Measurements from ENCODE around the gene IL10RA.
"Not testable (repeated sequence)": the region's sequence is repeated elsewhere in the genome, so short reads cannot be mapped to it uniquely, and the experiment has no call there.

Gene IL10RA

DNA sequence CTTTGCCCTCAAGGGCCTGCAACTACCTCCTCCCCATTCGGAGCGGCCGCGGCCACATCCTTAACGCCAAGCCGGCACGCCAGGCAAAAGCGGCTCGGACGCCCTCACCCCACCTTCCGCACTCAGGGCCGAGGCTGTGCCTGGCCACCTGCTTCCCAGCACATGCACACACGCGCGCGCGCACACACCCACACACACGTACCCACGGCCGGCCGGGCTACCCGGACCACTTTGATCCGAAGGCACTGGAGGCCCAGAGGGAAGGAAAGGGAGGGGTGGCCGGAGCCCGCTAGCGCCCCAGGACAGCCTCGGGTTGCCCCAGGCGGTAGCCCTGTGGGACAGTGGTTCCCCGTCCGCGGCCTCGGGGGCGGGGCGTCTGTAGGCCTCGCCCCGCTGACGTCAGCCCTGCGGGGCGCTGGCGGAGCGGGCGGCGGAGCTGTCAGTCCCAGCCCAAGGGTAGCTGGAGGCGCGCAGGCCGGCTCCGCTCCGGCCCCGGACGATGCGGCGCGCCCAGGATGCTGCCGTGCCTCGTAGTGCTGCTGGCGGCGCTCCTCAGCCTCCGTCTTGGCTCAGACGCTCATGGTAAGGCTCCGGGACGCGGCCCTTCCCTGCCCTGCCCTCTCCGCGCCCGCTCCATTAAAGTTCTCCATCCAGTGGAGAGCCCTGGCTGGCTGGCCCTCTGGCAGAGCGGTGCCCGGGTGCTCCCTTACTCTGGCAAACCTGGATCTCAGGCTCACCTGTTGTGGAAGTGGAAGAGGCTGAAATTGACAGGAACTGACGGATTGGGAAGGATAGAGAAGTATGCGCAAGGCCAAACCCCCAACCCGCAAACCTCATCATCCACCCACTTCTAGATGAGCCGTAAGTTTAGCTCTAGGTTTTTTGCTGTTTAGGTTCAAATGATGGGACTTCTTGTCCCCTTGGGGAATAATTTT, at the start of gene IL10RA:
Gene IL10RA, plus strand, starts transcription at position 442 of the 935 bp plus-strand sequence. Its CDS starts 74 bp downstream, at position 516.
- DNase-seq, result peak; percentile 95

- no peak for DNase-seq
Measured at GRCh38 chr11:117936973-117937372, 49.2 kb upstream of the IL10RA start.

- no peak for DNase-seq
Measured at GRCh38 chr11:117940736-117941135, 45.5 kb upstream of the IL10RA start.

- DNase-seq, result no peak
Measured at GRCh38 chr11:117941163-117941707, 45.0 kb upstream of the IL10RA start.

- DNase-seq, result no peak
Measured at GRCh38 chr11:117941976-117942654, 44.1 kb upstream of the IL10RA start.

- no peak for DNase-seq
Measured at GRCh38 chr11:117944554-117944953, 41.6 kb upstream of the IL10RA start.

- DNase-seq, result no peak
Measured at GRCh38 chr11:117945047-117945810, 41.0 kb upstream of the IL10RA start.

DNA sequence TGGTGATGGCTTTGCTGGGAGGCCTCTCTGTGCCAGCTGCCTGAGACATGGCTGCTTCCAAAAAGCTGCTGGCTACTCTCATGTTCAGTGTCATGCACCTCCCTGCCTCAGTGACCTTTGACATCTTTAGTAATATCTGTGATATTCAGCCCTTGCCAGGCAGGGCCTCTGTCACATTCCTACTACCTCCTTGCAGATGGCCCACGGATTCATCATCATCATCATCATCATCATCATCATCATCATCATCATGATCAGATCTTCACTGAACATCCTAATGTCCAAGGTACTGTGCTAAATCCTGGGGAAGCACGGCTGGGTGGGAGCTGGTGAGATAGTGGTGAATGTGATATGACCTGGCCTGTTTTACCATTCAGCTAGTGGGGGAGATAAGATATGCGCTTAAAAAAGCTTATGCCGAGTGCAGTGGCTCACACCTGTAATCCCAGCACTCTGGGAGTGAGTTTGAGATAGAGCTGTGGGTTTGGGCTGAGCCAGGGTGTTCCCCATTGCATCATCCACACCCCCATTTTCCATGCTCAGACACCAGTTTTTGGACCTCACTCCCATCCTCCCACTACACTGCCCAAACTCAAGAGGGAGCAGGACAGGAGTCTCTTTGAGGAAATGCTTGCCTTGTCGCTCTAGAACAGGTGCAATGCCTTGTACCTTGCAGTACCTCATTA, 39.9 kb upstream of the IL10RA start:
- DNase-seq, result no peak

DNA sequence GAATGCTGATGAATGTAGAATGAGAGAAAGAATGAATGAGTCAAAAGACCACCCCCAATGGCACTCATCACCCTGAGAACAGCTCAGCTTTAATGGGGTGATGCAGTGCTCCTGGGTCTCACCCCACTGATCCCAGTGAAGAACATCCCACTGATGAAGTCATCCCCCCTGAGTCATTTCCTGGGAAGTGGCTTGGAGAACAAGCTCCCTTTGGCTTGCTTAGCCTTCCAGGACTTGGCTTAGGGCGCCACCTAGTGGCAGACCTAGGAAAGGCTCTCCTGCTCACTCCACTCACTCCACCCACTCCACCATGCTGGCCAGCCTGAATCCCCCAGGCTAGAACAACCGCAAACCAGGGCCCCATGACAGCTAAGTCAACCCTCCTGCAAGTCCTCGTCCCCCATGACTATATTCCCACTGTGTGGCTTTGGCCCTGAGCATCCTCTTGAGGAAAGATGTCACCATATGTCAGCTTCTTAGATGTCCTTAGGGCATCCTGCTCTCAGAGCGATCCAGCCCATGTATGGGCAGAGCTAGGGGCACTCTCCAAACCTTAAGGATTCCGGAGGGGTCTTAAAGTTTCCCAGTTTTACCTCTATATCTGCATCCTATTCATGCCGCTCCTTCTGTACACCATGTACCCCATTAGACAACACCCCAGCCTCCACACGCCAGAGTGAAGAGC, 39.2 kb upstream of the IL10RA start:
- peak; percentile 92 for DNase-seq

DNA sequence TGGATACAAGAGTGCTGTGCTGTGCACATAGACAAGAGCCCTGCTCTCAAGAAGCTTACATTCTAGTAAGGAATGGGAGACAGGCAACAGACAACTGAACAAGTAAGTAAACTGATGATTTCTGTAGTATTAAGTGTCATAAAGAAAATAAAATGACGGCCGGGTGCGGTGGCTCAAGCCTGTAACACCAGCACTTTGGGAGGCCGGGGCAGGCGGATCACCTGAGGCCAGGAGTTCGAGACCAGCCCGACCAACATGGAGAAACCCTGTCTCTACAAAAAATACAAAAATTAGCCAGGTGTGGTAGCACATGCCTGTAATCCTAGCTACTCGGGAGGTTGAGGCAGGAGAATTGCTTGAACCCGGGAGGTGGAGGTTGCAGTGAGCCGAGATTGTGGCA, 38.4 kb upstream of the IL10RA start:
- DNase-seq, result not testable (repeated sequence)

GRCh38 chr11:117948466-117948865, 37.7 kb upstream of the IL10RA start:
- DNase-seq, result not testable (repeated sequence)

DNA sequence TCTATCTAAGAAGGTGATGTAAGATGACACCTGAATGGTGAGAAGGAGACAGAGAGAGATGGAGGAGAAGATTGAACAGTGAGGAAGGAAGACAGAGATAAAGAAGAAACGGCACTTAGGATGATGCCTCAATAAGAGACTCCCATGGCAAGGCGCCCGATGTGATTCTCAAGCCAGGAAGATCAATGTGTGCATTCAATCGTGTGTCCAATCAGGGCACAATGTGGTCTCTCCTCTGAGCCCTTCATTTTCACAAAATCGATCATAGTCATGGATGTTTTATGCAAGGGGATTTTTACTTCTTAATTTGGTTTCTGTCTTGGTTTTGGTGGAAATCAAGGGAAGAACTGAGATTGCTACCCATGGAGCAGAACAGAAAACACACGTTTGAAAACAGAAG, 37.1 kb upstream of the IL10RA start:
- DNase-seq, result no peak

- DNase-seq, result no peak
Measured at GRCh38 chr11:117950301-117950700, 35.9 kb upstream of the IL10RA start.

DNA sequence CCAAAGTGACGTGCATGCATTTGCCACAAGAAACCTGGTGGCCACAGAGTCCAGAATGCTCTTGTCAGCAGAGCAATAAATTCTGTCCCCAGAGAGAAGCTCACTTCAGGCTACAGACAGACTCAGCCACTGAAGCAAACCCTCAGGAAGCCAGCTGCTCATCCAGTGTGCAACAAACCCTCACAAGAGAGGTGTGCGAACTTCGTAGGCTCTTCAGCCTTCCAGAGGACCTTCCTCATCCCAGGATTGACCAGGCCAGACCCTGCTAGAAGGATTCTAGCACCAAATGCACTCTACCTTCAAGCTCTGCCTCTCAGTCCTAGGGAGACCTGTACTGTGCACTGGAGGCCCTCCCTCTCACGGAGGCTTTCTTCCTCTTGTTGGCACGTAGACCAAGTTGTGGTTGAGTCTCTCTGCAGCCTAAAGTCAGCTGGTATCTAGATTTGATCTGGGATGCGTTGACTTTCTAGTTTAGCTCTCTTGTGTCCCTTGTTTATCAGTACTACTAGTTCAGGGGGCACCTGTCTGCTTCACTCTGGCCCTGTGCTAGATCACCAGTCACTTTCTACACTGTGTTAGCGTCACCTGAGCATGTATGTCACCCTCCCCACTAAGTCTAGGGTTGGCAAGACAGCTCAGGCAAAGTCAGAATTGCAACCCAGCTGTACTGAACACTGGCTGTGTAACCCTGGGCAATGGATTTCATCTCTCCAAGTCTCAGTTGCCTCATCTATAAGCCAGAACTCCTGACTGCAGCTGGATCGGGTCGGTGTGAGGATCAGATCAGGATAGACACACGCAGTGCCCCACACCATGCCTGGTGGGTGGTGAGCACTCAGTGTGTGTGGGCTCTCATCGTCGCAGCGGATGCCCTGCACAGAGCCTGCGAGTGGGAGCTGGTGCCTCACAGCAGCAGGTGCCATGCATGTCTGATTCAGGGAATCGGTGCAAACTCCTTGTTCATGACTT, 34.9 kb upstream of the IL10RA start:
- DNase-seq, result peak; percentile 36

GRCh38 chr11:117953024-117953671, 33.0 kb upstream of the IL10RA start:
- DNase-seq, result no peak

DNA sequence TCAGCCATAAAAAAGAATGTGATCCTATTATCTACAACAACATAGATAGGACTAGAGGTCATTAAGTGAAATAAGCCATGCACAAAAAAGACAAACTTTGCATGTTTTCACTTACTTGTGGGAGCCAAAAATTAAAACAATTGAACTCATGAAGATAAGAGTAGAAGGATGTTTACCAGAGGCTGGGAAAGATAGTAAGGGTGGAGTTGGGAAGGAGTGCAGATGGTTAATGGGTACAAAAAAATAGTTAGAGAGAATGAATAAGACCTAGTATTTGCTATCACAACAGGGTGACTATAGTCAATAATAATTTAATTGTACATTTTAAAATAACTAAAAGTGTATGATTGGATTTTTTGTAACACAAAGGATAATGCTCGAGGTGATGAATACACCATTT, 27.2 kb upstream of the IL10RA start:
- DNase-seq, result no peak

DNA sequence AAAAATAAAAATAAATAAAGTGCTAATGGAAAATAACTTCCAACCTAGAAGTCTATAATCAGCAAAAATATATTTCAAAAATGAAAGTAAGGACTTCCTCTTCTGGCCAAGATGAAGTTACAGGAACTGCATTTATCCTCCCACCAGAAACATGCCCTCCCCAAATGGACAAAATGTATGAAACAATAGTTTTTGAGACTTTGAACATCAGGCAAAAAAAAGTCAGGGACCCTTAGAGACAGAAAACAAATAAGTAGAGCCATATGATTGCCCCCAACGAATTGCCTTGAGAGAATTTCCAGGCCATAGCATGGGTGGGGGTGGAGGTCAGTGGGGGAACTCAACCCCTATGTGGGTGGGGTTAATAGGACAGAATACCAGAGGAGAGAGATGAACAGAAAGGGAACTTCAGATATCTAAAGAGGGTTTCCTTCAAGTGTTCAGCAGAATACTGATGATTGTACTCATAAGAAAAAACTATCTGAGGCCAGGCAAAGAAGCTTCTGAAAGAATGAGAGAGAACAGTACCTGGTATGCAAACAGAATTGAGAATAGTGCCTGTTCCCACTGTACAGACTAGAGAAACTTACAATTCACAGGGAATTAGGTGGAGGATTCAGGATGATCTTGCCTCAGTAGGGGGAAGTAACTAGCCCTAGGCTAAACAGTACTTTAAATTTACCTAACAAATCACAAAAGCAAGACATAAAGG, 26.6 kb upstream of the IL10RA start:
- no peak for DNase-seq

DNA sequence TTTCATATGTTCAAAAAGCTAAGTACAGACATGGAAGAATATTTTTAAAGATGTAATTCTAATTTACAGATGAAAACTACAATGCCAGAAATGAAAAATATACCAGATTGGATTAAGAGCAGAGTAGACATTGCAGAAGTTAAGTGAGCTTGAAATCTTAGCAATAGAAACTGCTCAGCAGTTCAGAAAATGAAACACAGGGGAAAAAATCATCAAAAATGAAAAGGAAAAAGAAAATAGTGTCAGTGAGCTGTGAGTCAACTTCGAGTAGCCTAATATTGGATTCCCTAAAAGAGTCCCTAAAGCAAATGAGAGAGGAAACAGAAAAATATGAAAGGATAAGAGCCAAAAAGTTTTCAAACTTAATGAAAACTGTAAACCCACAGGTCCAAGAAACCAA, 25.8 kb upstream of the IL10RA start:
- DNase-seq, result no peak

GRCh38 chr11:117961896-117962295, 24.3 kb upstream of the IL10RA start:
- no peak for DNase-seq
